Body of pancreas (tissue), 4 donors: ENCODE measurements around the gene FBXO3. TPM values are rescaled to one million over a fixed set of nuclear protein-coding genes. Genes with fewer than 3 reads are reported as not detected.

Experiments
- ATAC-seq: fragments of 150-250 bp; one replicate; pipeline ENCODE4 v1.9.1; 2016
- DNase-seq, 4 donors: peaks; one replicate each; pipeline ENCODE4 v3.0.0-alpha.2; 2019
- H3K27ac ChIP-seq, 4 donors: fragments of 200-600 bp; sonication (generic); 1 replicate in 3 of 4; 2 replicates in 1 of 4; pipeline versions ENCODE4 v1.5.1 to v1.6.1; 2016 to 2019; ENCODE audit warnings: mild to moderate bottlenecking in 1 of 4, mixed read lengths in 1 of 4, moderate library complexity in 1 of 4
- H3K27me3 ChIP-seq, 2 donors: fragments of 200-600 bp; sonication (generic); one replicate each; pipeline ENCODE4 v1.6.0; 2016; ENCODE audit warnings: mild to moderate bottlenecking in 1 of 2
- H3K36me3 ChIP-seq, 2 donors: fragments of 200-600 bp; sonication (generic); replicated peaks in 1 of 2; 2 replicates each; pipeline ENCODE4 v1.5.1; 2016; ENCODE audit warnings: low read depth in 2 of 2; ENCODE audit not compliant: insufficient read depth in 1 of 2
- H3K4me1 ChIP-seq: fragments of 200-600 bp; sonication (generic); one replicate; pipeline ENCODE4 v1.6.0; 2016
- H3K4me3 ChIP-seq, 2 donors: fragments of 200-600 bp; sonication (generic); 1 replicate in 1 of 2; 2 replicates in 1 of 2; pipeline ENCODE4 v1.5.1; 2016 to 2019
- H3K9me3 ChIP-seq, 3 donors: fragments of 200-600 bp; sonication (generic); 1 replicate in 2 of 3; 2 replicates in 1 of 3; pipeline ENCODE4 v1.5.1; 2016
- CTCF ChIP-seq, 7 experiments: fragments of 450-650 bp in 4 of 7; fragments of 200-600 bp in 3 of 7; sonication (generic) in 3 of 7; IDR thresholded peaks; one replicate each; pipeline ENCODE4 v1.5.1; 2016 to 2019; ENCODE audit warnings: antibody characterized with exemption in 7 of 7
- POLR2A ChIP-seq, 3 donors: fragments of 450-650 bp; IDR thresholded peaks; one replicate each; pipeline ENCODE4 v1.6.1; 2016; ENCODE audit warnings: antibody characterized with exemption in 3 of 3, mild to moderate bottlenecking in 2 of 3
- WGBS, 2 donors: methylation state at CpG; one replicate each; pipeline ENCODE4 v1.1.5; 2017; 5-methylcytosine and 5-hydroxymethylcytosine counted together
- intact Hi-C: fragments of 100-400 bp; cut with DNase I; formaldehyde crosslinking; loops from one replicate; pipeline ENCODE4 v1.15.1; 2023
- total RNA-seq, 2 donors: library from RNA; depleted of rRNA; stranded (reverse); fragments of >200 nt; gene quantifications; one replicate each; pipeline ENCODE4 v1.1.0, GENCODE V29; 2016

Gene FBXO3
- total RNA-seq, 2 donors from 2014 or later: 24.7 to 40.5 TPM

- Histone ChIP-seq H3K4me1 (peaks cover 42% of the 10 kb centered on the region), H3K9me3 (no peaks in the 10 kb centered on the region), H3K36me3 (peaks cover 0 to 11% of the 10 kb centered on the region in 2 donors), H3K27ac (peak overlapping the region in 3 of 4 donors; percentile 21 to 88 (median 32)), H3K27me3 (no peaks in the 10 kb centered on the region), H3K4me3 (no peak overlapping the region)
- intact Hi-C loops: no loop called here
- DNase-seq (no peak), ATAC-seq (no peak)
- TF ChIP-seq POLR2A (IDR thresholded peaks at IDR 0.05): no peak
- no peak for TF ChIP-seq CTCF (IDR thresholded peaks at IDR 0.05)
- WGBS, 2 donors: 92 to 94% methylated on average over 2 of the region's 2 CpGs
Measured at GRCh38 chr11:33706966-33707365, 67.4 kb downstream of the FBXO3 start.

- 42 to 49% methylated on average over 2 of the region's 2 CpGs for WGBS, 2 donors
- no peak for TF ChIP-seq CTCF (IDR thresholded peaks at IDR 0.05)
- no peak for TF ChIP-seq POLR2A (IDR thresholded peaks at IDR 0.05)
- peaks cover 47% of the 10 kb centered on the region for H3K4me1 ChIP-seq
Measured at GRCh38 chr11:33706546-33706945, 67.8 kb downstream of the FBXO3 start.

GRCh38 chr11:33704240-33705002, 69.9 kb downstream of the FBXO3 start:
- H3K4me3 ChIP-seq: no peak overlapping the region
- DNase-seq: no peak
- 54% methylated on average over 7 of the region's 7 CpGs for WGBS, 2 donors
- intact Hi-C loops: no loop called here
- peak overlapping the region; percentile 53 to 88 (median 80) for H3K27ac ChIP-seq
- no peak for TF ChIP-seq POLR2A (IDR thresholded peaks at IDR 0.05)
- TF ChIP-seq CTCF (IDR thresholded peaks at IDR 0.05): no peak
- H3K4me1 ChIP-seq: peaks cover 62% of the 10 kb centered on the region
- no peaks in the 10 kb centered on the region for H3K27me3 ChIP-seq
- no peaks in the 10 kb centered on the region for H3K9me3 ChIP-seq
- no peak for ATAC-seq
- peaks cover 0 to 5% of the 10 kb centered on the region in 2 donors for H3K36me3 ChIP-seq

More at GRCh38 chr11:33706546-33706945, 67.8 kb downstream of the FBXO3 start:
- H3K27me3 ChIP-seq: no peaks in the 10 kb centered on the region
- no peak overlapping the region for H3K4me3 ChIP-seq
- ATAC-seq (no peak), DNase-seq (no peak)
- intact Hi-C loops: no loop called here
- peaks cover 0 to 11% of the 10 kb centered on the region in 2 donors for H3K36me3 ChIP-seq
- peak overlapping the region in 3 of 4 donors; percentile 21 to 88 (median 32) for H3K27ac ChIP-seq
- H3K9me3 ChIP-seq: no peaks in the 10 kb centered on the region

- ATAC-seq (no peak), DNase-seq (peak in 2 of 4 donors; percentile 39 to 46)
- Histone ChIP-seq H3K4me1 (peaks cover 65% of the 10 kb centered on the region), H3K27ac (peak overlapping the region; percentile 53 to 88 (median 80)), H3K36me3 (peaks cover 0 to 3% of the 10 kb centered on the region in 2 donors), H3K9me3 (no peaks in the 10 kb centered on the region), H3K27me3 (no peaks in the 10 kb centered on the region), H3K4me3 (no peak overlapping the region)
- 57 to 74% methylated on average over 3 to 4 of the region's 4 CpGs for WGBS, 2 donors
- TF ChIP-seq CTCF (IDR thresholded peaks at IDR 0.05): no peak
- peak in 2 of 3 donors; percentile 5 to 14 for TF ChIP-seq POLR2A (IDR thresholded peaks at IDR 0.05)
- intact Hi-C loops: no loop called here
Measured at GRCh38 chr11:33703788-33704187, 70.5 kb downstream of the FBXO3 start.
